GM23248 (cell line): ENCODE measurements around the gene TRAM2.

Experiments
- EZH2 ChIP-seq: fragments of 200-600 bp; sonication (generic); IDR thresholded peaks from 2 replicates; pipeline ENCODE4 v1.6.1; 2018; ENCODE audit warnings: antibody characterized with exemption, mild to moderate bottlenecking; ENCODE audit not compliant: insufficient read depth, poor library complexity, severe bottlenecking
- EZH2phosphoT487 ChIP-seq: fragments of 200-600 bp; sonication (generic); IDR thresholded peaks from 2 replicates; pipeline ENCODE4 v1.6.1; 2018; ENCODE audit warnings: antibody characterized with exemption, moderate library complexity, mild to moderate bottlenecking, low read depth; ENCODE audit not compliant: insufficient read depth

DNA sequence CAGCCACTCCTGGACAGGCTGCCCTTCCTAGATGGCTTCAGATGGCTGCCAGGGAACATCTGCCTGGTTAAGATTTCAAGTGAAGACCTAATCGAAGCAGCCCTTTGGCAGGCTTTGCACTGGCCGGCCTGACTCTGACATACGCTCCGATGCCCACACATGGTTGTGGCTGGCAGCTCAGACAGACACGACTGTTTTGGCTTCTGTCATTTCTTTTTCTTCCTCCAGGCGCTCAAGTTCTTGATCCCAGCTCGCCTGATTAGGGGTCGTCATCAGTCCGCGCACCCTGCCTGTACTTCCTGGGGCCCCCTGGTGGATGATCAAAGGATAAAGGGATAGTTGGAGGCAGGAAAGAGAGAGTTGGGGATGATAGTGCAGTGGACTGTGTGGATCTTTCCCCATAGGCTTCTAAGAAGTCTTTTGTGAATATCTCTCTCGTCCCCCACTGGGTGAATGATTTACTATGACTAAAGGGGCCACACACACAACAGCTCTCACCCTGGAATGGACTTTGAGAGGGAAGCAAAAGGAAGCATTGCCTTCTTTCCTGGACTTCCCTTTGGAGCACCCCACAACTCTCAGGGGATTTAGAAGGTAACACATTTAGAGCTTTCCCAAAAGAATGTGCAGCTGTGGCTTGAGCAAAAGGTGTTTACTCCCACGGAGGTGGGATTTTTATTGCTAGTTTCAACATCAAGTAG, 21.4 kb upstream of the TRAM2 start:
- no peak for TF ChIP-seq EZH2
- TF ChIP-seq EZH2phosphoT487: no peak
